ENCODE data around the gene TMOD1. TPM values are rescaled to one million over a fixed set of nuclear protein-coding genes. Genes with fewer than 3 reads are reported as not detected.
A peak's percentile ranks its signal among the peaks of the same experiment; 100 is the strongest.

TMOD1 gene
- total RNA-seq, 1 experiment from 2014 or later = 2.2 TPM

GRCh38 chr9:97515662-97516061, 14.2 kb downstream of the TMOD1 start:
- DNase-seq (ENCODE audit: extremely low read depth, low read depth) = no peak

DNA sequence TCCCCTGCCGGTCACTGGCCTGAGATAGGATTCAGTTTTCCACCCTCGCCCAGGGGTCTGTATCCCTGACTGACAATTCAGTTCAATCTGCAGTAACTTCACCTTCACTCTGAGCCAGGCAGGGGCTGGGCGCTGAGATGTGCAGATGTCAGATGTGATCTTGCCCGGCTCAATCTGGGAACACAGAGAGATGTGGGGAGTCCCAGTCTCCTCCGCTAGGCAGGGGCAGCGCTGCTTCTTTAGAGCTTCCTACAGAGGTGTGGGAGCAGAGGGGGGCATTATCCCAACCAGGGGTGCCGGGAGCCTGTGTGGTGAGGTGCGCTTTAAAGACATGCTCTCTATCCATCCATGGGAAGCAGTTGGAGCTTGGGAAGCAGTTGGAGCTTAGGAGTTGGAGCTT, 14.6 kb downstream of the TMOD1 start:
- no peak for DNase-seq (ENCODE audit: extremely low read depth, low read depth)

DNA sequence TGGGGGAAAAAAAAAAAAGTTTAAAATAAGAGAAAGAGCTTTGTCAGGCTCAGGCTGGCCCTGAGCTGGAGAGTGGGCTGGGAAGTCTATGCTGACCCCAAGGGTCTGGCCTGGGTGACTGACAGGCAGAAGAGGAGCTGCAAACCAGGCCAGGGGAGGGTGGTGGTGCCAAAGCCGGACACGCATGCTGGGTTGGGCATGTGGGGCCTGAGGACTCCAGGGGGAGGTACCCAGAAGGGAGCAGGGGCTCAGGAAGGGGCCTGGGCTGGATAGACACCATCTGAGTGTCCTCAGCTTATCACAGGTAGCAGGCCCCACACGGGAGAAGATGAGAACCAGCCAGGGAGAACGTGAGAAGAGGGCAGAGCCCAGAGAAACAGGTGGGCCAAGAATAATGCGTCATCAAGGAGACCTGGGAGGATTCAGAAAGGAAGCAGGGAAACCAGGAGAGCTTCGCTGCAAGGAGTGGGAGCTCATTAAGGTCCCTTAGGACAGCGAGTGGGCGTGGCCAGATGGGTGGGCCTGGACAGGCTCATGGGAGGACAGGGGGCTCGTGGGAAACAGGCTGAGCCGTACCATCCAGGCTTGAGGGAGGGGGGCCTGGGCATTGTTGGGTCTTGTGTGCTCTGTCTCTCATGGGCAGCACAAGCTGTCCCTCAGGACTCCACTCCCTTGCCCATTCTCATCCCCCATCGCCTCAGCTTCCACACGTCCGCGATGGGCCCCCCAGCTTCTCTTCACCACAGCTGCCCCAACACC, 16.0 kb downstream of the TMOD1 start:
- no peak for DNase-seq (ENCODE audit: extremely low read depth, low read depth)

DNA sequence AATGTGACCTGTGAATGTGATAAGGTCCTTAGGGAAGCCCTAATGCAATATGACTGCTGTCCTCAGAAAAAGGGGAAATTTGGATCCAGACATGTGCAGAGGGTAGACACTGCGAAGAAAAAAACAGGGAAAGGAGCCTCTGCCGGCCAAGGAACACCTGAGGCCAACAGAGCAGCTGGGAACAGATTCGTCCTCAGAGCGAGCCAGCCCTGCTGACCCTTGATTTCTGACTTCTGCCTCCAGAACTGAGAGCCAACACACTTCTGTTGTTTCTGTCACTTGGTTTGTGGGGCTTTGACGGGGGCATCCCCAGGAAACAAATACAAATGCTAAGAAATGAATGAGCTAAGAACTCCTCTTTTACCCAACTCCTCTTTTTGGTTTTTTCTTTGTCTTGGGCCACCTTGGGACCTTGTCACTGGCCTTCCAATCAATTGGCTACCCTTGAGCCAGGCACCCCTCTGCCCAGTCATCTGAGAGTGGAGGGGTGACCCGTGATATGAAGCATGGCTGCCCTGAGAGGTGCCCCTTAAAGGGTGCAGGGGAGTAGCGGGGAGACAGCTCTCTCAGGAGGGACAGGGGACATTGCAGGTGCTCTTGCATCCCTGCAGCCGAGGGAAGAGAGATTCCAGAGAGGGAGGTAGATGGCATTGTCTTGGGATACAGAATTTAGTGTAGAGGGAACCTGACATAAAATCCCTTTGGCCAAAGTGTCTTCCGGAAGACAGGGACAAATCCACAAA, 16.9 kb downstream of the TMOD1 start:
- no peak for DNase-seq (ENCODE audit: extremely low read depth, low read depth)

DNA sequence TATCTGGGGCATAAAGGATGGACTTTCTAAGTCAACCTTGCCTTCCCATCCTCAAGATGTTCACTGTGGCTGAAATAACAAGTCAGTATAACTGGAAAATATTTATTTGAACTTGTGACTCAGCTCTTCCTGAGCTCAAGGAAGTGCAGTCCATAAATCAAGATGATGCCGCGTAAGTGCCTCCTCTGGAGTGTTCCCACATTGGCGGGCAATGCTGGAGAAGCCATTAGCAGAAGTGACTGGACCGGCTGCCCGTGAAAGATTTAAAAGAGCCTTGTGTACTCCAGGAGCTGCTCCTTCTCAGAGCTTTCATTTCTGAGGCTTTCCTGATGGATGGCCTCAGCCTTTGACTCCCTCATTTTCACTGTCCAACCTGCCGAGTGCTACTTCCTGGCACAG, 17.4 kb downstream of the TMOD1 start:
- peak; percentile 41 for DNase-seq (ENCODE audit: extremely low read depth, low read depth)

- DNase-seq (ENCODE audit: extremely low read depth, low read depth) = no peak
Observed at GRCh38 chr9:97519441-97519970, 18.0 kb downstream of the TMOD1 start.

GRCh38 chr9:97521576-97522333, 20.3 kb downstream of the TMOD1 start:
- DNase-seq (ENCODE audit: extremely low read depth, low read depth) = no peak

- DNase-seq (ENCODE audit: extremely low read depth, low read depth) = no peak
Observed at GRCh38 chr9:97524424-97524823, 23.0 kb downstream of the TMOD1 start.

DNA sequence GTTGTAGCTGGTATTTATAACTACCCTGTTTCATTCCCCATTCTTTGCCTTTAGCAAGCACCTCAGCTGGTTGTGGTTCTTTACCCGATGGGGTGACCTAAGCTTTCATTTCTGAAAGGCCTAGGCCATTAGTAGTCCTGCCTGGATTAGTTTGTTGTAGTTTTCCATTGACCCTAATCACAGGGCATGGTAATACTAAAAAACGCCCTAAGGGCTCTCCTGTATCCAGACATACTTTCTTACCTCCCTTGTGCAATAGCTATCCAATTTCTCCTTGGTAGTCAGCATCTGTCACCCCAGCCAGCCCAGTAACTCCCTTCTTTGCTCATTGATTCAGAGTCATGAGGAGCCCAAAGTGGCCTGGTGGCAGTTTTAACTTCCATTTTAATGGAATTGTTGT, 24.0 kb downstream of the TMOD1 start:
- no peak for DNase-seq (ENCODE audit: extremely low read depth, low read depth)

DNA sequence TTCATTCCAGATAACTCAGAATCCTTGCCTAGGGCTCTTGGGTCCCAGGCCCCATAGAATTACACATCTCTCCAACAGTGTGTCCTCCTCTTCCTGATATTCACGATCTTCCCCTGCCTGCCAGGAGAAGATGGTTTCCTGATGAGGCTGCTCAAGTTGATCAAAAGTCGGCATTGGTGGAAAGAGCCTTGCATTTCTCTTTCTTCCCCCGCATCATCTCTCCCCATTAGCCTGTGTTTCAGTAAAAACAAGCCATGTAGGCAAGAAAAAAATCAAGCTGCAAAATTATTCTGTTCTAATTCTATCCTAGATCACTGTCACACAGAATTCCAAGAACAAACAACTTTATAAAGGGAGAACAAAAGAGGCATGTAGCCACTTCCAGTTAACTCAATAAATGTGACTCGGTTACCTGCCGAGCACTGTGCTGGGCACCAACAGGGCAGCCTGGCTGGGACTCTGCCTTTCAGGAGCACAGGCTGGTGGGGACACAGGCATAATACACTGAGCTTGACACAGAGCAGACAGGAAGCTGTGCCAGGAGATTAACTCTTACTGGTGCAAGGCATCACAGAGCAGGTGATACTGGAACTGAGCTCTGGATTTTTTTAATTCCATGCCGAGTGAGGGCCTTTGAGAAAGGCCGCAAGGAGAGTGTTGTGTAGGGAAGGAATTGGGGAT, 25.6 kb downstream of the TMOD1 start:
- DNase-seq (ENCODE audit: extremely low read depth, low read depth) = no peak

GRCh38 chr9:97527626-97528528, 26.4 kb downstream of the TMOD1 start:
- DNase-seq (ENCODE audit: extremely low read depth, low read depth) = no peak

DNA sequence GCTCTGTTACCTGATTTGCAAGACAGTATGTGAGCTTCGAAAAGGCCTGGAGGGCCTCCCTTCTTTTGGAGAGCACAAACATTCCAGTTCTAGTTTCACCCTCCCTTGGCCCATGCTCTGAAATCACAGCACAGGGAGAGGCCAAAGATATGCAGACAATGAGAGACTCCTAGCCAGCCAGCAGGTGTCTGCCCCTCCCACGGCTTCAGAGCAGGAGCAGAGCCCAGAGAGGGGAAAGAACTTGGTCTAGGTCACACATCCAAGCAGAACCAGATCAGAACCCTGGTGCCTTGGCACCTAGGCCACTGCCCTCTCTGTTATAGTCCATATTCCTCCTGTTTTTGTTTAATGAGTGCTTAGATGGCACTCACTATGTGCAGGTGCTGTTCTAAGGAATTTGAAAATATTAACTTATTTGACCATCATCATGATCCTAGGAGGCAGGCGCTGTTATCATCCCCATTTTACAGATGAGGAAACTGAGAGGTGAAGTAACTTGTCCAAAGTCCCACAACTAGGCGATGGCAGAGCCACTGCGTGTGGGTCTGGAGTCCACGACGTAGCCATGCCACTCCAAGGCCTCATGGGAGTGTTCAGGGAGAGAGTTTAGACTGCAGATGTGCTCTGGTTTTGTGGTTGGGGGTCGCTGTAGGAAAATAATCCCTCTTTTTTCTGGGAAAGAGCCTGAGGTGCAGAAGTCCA, 27.2 kb downstream of the TMOD1 start:
- peak; percentile 12 for DNase-seq (ENCODE audit: extremely low read depth, low read depth)

- peak; percentile 91 for DNase-seq (ENCODE audit: extremely low read depth, low read depth)
Observed at GRCh38 chr9:97529363-97530076, 28.1 kb downstream of the TMOD1 start.

- no peak for DNase-seq (ENCODE audit: extremely low read depth, low read depth)
Observed at GRCh38 chr9:97531888-97532376, 30.5 kb downstream of the TMOD1 start.

- DNase-seq (ENCODE audit: extremely low read depth, low read depth) = no peak
Observed at GRCh38 chr9:97534185-97534584, 32.7 kb downstream of the TMOD1 start.

- DNase-seq (ENCODE audit: extremely low read depth, low read depth) = no peak
Observed at GRCh38 chr9:97534961-97535594, 33.6 kb downstream of the TMOD1 start.

DNA sequence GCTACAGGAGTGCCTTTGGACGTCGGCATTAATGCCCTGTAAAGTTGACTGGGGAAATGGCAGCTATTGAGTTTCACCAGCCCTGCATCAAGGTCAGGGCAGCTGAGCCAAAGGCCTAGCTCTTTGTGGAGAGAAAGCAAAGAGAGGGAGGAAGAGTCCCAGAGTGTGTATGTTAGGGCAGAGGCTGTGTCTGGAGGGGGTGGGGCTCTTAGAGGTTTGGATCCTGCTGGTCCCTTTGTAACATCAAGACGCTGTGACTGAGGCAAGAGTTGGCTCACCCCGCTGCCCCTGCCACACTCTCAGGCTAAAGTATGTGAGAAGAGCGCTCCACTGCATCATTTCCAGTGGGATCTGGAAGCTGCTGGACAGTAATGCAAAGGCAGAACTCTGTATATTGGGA, 34.3 kb downstream of the TMOD1 start:
- no peak for DNase-seq (ENCODE audit: extremely low read depth, low read depth)

GRCh38 chr9:97536480-97536879, 35.0 kb downstream of the TMOD1 start:
- DNase-seq (ENCODE audit: extremely low read depth, low read depth) = no peak
